RWPE1 (cell line): ENCODE data around the gene KCNG3.

Experiments used
- CTCF ChIA-PET: fragments of 350-600 bp; sonication (Branson Sonifier 250); formaldehyde crosslinking; extraction: SDS; loops from one replicate; lab custom pipeline; 2021; lab: Yijun Ruan, JAX
- POLR2A ChIA-PET: fragments of 400-600 bp; formaldehyde crosslinking; extraction: SDS; loops from one replicate; lab custom pipeline; 2020; ENCODE audit warnings: antibody characterized with exemption; ENCODE audit not compliant: low non-redundant PET; lab: Yijun Ruan, JAX
- DNase-seq: peaks from one replicate; pipeline ENCODE4 v3.0.0; 2012; ENCODE audit warnings: low spot score
- H3K27ac ChIP-seq: fragments of 450-650 bp; 2 replicates; pipeline ENCODE4 v1.5.1; 2017
- CTCF ChIP-seq: fragments of 450-650 bp; conservative IDR thresholded peaks from 2 replicates; pipeline ENCODE4 v1.5.1; 2017; ENCODE audit warnings: low read depth, mild to moderate bottlenecking

Gene KCNG3

GRCh38 chr2:42519624-42520023, 25.8 kb upstream of the KCNG3 start:
- no peak overlapping the region for H3K27ac ChIP-seq
- TF ChIP-seq CTCF = no peak
- ChIA-PET CTCF (no interaction called here), POLR2A (no interaction called here)
- no peak for DNase-seq

GRCh38 chr2:42516418-42516901, 22.7 kb upstream of the KCNG3 start:
- no peak for DNase-seq
- ChIA-PET POLR2A (no interaction called here), CTCF (no interaction called here)
- TF ChIP-seq CTCF = no peak
- no peak overlapping the region for H3K27ac ChIP-seq

GRCh38 chr2:42513252-42513918, 19.6 kb upstream of the KCNG3 start:
- peak; percentile 20 for TF ChIP-seq CTCF
- ChIA-PET CTCF (interaction anchor here (0.6 kb wide), 2 partner anchors 11 to 26 kb away, joined by 3 to 6 read pairs; no protein-coding TSS in a partner anchor), POLR2A (no interaction called here)
- peak; percentile 8 for DNase-seq
- no peak overlapping the region for H3K27ac ChIP-seq

GRCh38 chr2:42510608-42511243, 16.9 kb upstream of the KCNG3 start:
- CTCF ChIA-PET = interaction anchor here (0.5 kb wide), 1 partner anchor 276 kb away, joined by 3 read pairs; no protein-coding TSS in a partner anchor
- DNase-seq = no peak
- TF ChIP-seq CTCF = no peak
- POLR2A ChIA-PET = no interaction called here
- no peak overlapping the region for H3K27ac ChIP-seq

- ChIA-PET POLR2A (no interaction called here), CTCF (no interaction called here)
- DNase-seq = no peak
- TF ChIP-seq CTCF = no peak
- H3K27ac ChIP-seq = no peak overlapping the region
Observed at GRCh38 chr2:42510191-42510590, 16.4 kb upstream of the KCNG3 start.

- POLR2A ChIA-PET = no interaction called here
- CTCF ChIA-PET = no interaction called here
Observed at GRCh38 chr2:42504364-42505230, 10.8 kb upstream of the KCNG3 start.

More at GRCh38 chr2:42504364-42505230, 10.8 kb upstream of the KCNG3 start:
- DNase-seq = no peak
- no peak for TF ChIP-seq CTCF
- H3K27ac ChIP-seq = no peak overlapping the region
